ENCODE data around the gene MORF4L1.
"Not testable (repeated sequence)": the region's sequence is repeated elsewhere in the genome, so short reads cannot be mapped to it uniquely, and the experiment has no call there.

Gene MORF4L1

GRCh38 chr15:78900819-78901533, 28.3 kb downstream of the MORF4L1 start:
- not testable (repeated sequence) for DNase-seq (ENCODE audit: low read depth in 2 of 2)

- not testable (repeated sequence) for DNase-seq (ENCODE audit: low read depth in 2 of 2)
Observed at GRCh38 chr15:78902281-78903032, 29.8 kb downstream of the MORF4L1 start.

- DNase-seq (ENCODE audit: low read depth in 2 of 2) = no peak
Observed at GRCh38 chr15:78904599-78905358, 32.1 kb downstream of the MORF4L1 start.

GRCh38 chr15:78906316-78906620, 33.6 kb downstream of the MORF4L1 start:
- DNase-seq (ENCODE audit: low read depth in 2 of 2) = no peak

GRCh38 chr15:78907577-78907976, 34.9 kb downstream of the MORF4L1 start:
- DNase-seq (ENCODE audit: low read depth in 2 of 2) = no peak

- DNase-seq (ENCODE audit: low read depth in 2 of 2) = no peak
Observed at GRCh38 chr15:78909160-78909695, 36.5 kb downstream of the MORF4L1 start.

GRCh38 chr15:78909791-78910228, 37.1 kb downstream of the MORF4L1 start:
- peak in 1 of 2 donors; percentile 11 for DNase-seq (ENCODE audit: low read depth in 2 of 2)

GRCh38 chr15:78910271-78910670, 37.6 kb downstream of the MORF4L1 start:
- no peak for DNase-seq (ENCODE audit: low read depth in 2 of 2)

- DNase-seq (ENCODE audit: low read depth in 2 of 2) = no peak
Observed at GRCh38 chr15:78912316-78912715, 39.6 kb downstream of the MORF4L1 start.

- no peak for DNase-seq (ENCODE audit: low read depth in 2 of 2)
Observed at GRCh38 chr15:78913012-78913411, 40.3 kb downstream of the MORF4L1 start.

- DNase-seq (ENCODE audit: low read depth in 2 of 2) = no peak
Observed at GRCh38 chr15:78914027-78914764, 41.5 kb downstream of the MORF4L1 start.

- no peak for DNase-seq (ENCODE audit: low read depth in 2 of 2)
Observed at GRCh38 chr15:78915341-78916087, 42.8 kb downstream of the MORF4L1 start.

GRCh38 chr15:78916088-78916487, 43.4 kb downstream of the MORF4L1 start:
- DNase-seq (ENCODE audit: low read depth in 2 of 2) = no peak

GRCh38 chr15:78917888-78918287, 45.2 kb downstream of the MORF4L1 start:
- no peak for DNase-seq (ENCODE audit: low read depth in 2 of 2)

- DNase-seq (ENCODE audit: low read depth in 2 of 2) = no peak
Observed at GRCh38 chr15:78921517-78921916, 48.8 kb downstream of the MORF4L1 start.

GRCh38 chr15:78921940-78922339, 49.2 kb downstream of the MORF4L1 start:
- DNase-seq (ENCODE audit: low read depth in 2 of 2) = no peak

- no peak for DNase-seq (ENCODE audit: low read depth in 2 of 2)
Observed at GRCh38 chr15:78922527-78922926, 49.8 kb downstream of the MORF4L1 start.

- DNase-seq (ENCODE audit: low read depth in 2 of 2) = no peak
Observed at GRCh38 chr15:78923015-78923414, 50.3 kb downstream of the MORF4L1 start.

GRCh38 chr15:78923480-78924360, 51.0 kb downstream of the MORF4L1 start:
- no peak for DNase-seq (ENCODE audit: low read depth in 2 of 2)

- no peak for DNase-seq (ENCODE audit: low read depth in 2 of 2)
Observed at GRCh38 chr15:78925076-78925624, 52.5 kb downstream of the MORF4L1 start.
